ENCODE measurements around the gene TUFT1.

DNA sequence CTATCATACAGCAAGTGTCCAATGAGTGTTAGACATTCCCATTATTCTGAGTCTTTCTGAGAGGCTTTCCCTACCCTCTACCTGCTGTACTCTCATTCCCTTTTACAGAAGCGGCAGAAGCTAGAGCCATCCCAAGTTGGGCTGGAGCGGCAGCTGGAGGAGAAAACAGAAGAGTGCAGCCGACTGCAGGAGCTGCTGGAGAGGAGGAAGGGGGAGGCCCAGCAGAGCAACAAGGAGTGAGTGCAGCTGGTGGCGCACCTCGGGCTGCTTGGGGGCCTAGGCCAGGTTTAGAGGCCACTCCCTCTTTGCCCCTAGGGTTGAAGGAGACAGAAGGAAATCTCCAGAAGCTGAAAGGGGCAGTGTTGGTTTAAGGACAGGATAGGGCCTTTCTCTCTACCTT is 16.8 kb upstream of the TUFT1 start:
- TF ChIP-seq EZH2 (IDR thresholded peaks at IDR 0.05) (no peak), POLR2AphosphoS5 (IDR thresholded peaks at IDR 0.05; ENCODE audit: borderline replicate concordance, low read depth, low read length) (no peak)
